ENCODE measurements around the gene CLIP2.
A peak's percentile ranks its signal among the peaks of the same experiment; 100 is the strongest.

- TF ChIP-seq USF1 (IDR thresholded peaks at IDR 0.05; ENCODE audit: borderline replicate concordance, low read depth) (no peak), EZH2phosphoT487 (IDR thresholded peaks at IDR 0.05; ENCODE audit: borderline replicate concordance, low read depth) (no peak), CTCF (IDR thresholded peaks at IDR 0.05) (no peak), YY1 (IDR thresholded peaks at IDR 0.05; ENCODE audit: low read depth) (peak; percentile 93)
These were observed 34.9 kb upstream of the CLIP2 start, which contains the start of gene RFC2 for GRCh38 chr7:74254129-74254857.
